ENCODE measurements around the gene KATNIP. TPM values are rescaled to one million over a fixed set of nuclear protein-coding genes. Genes with fewer than 3 reads are reported as not detected.

The KATNIP gene
- total RNA-seq, 1 donor from 2014 or later: 12.4 TPM

GRCh38 chr16:27598220-27598619 lies 48.3 kb downstream of the KATNIP start:
- no peak for DNase-seq (ENCODE audit: low spot score)
- no peak overlapping the region for H3K4me3 Mint-ChIP-seq

GRCh38 chr16:27598931-27599565 lies 49.1 kb downstream of the KATNIP start:
- no peak for DNase-seq (ENCODE audit: low spot score)
- Mint-ChIP-seq H3K9me3 (no peaks in the 10 kb centered on the region), H3K4me3 (no peak overlapping the region), H3K36me3 (ENCODE audit: low read depth) (no peaks in the 10 kb centered on the region), H3K27ac (no peak overlapping the region), H3K4me1 (ENCODE audit: low read depth) (no peaks in the 10 kb centered on the region), H3K27me3 (ENCODE audit: insufficient read depth) (no peaks in the 10 kb centered on the region)
- intact Hi-C loops (cut with micrococcal nuclease): no loop called here

More at GRCh38 chr16:27598220-27598619, 48.3 kb downstream of the KATNIP start:
- no peaks in the 10 kb centered on the region for H3K9me3 Mint-ChIP-seq
- H3K27ac Mint-ChIP-seq: no peak overlapping the region
- H3K27me3 Mint-ChIP-seq (ENCODE audit: insufficient read depth): no peaks in the 10 kb centered on the region
- intact Hi-C loops (cut with micrococcal nuclease): no loop called here
- no peaks in the 10 kb centered on the region for H3K4me1 Mint-ChIP-seq (ENCODE audit: low read depth)
- no peaks in the 10 kb centered on the region for H3K36me3 Mint-ChIP-seq (ENCODE audit: low read depth)

GRCh38 chr16:27599606-27600005 lies 49.7 kb downstream of the KATNIP start:
- Mint-ChIP-seq H3K27ac (no peak overlapping the region), H3K9me3 (no peaks in the 10 kb centered on the region), H3K36me3 (ENCODE audit: low read depth) (no peaks in the 10 kb centered on the region), H3K4me1 (ENCODE audit: low read depth) (peaks cover 3% of the 10 kb centered on the region), H3K27me3 (ENCODE audit: insufficient read depth) (no peaks in the 10 kb centered on the region), H3K4me3 (no peak overlapping the region)
- intact Hi-C loops (cut with micrococcal nuclease): no loop called here
- DNase-seq (ENCODE audit: low spot score): no peak

Other genes with a start within 250 kb of the KATNIP start
- gene IL4R, start 236.2 kb upstream of the KATNIP start, total RNA-seq: 288 and 320 TPM in 2 replicates
- gene IL21R, start 148.0 kb upstream of the KATNIP start, total RNA-seq: 101 and 104 TPM in 2 replicates
- 66.5 and 69.9 TPM in 2 replicates for gene GTF3C1, start 231 bp upstream of the KATNIP start, total RNA-seq